Measurements from ENCODE around the gene MTCL1.
A peak's percentile ranks its signal among the peaks of the same experiment; 100 is the strongest.
"Not testable (repeated sequence)": the region's sequence is repeated elsewhere in the genome, so short reads cannot be mapped to it uniquely, and the experiment has no call there.

The MTCL1 gene

GRCh38 chr18:8754995-8755960, 49.9 kb downstream of the MTCL1 start:
- POLR2A ChIA-PET: no interaction called here
- CTCF ChIA-PET: interaction anchor here (1.0 kb wide), 1 partner anchor 232 kb away, joined by 3 read pairs; no protein-coding TSS in a partner anchor
- TF ChIP-seq CTCF (IDR thresholded peaks at IDR 0.05; ENCODE audit: insufficient read depth, low read length, missing control alignments): no peak
- DNase-seq (ENCODE audit: low read depth, low spot score): peak; percentile 37
- H3K4me3 ChIP-seq (ENCODE audit: low read depth, low read length): no peak overlapping the region

- ChIA-PET CTCF (interaction anchor here (1.0 to 1.3 kb wide), 3 partner anchors 9 to 102 kb away, joined by 3 to 4 read pairs (median 3); no protein-coding TSS in a partner anchor), POLR2A (no interaction called here)
- no peak overlapping the region for H3K4me3 ChIP-seq (ENCODE audit: low read depth, low read length)
- DNase-seq (ENCODE audit: low read depth, low spot score): no peak
- no peak for TF ChIP-seq CTCF (IDR thresholded peaks at IDR 0.05; ENCODE audit: insufficient read depth, low read length, missing control alignments)
Observed at GRCh38 chr18:8756571-8756970, 51.2 kb downstream of the MTCL1 start.

- CTCF ChIA-PET: interaction anchor here (1.2 to 1.3 kb wide), 2 partner anchors 8 to 103 kb away, joined by 3 to 4 read pairs; no protein-coding TSS in a partner anchor
- POLR2A ChIA-PET: no interaction called here
- DNase-seq (ENCODE audit: low read depth, low spot score): no peak
- no peak overlapping the region for H3K4me3 ChIP-seq (ENCODE audit: low read depth, low read length)
- no peak for TF ChIP-seq CTCF (IDR thresholded peaks at IDR 0.05; ENCODE audit: insufficient read depth, low read length, missing control alignments)
Observed at GRCh38 chr18:8757396-8757997, 52.1 kb downstream of the MTCL1 start.

- DNase-seq (ENCODE audit: low read depth, low spot score): no peak
- CTCF ChIA-PET: no interaction called here
- no peak for TF ChIP-seq CTCF (IDR thresholded peaks at IDR 0.05; ENCODE audit: insufficient read depth, low read length, missing control alignments)
Observed at GRCh38 chr18:8758466-8758865, 53.1 kb downstream of the MTCL1 start.

GRCh38 chr18:8760984-8761383, 55.6 kb downstream of the MTCL1 start:
- TF ChIP-seq CTCF (IDR thresholded peaks at IDR 0.05; ENCODE audit: insufficient read depth, low read length, missing control alignments): no peak
- ChIA-PET POLR2A (interaction anchor here (0.6 kb wide), 1 partner anchor 13 kb away, joined by 3 read pairs; no protein-coding TSS in a partner anchor), CTCF (interaction anchor here (0.8 kb wide), 1 partner anchor 18 kb away, joined by 3 read pairs; no protein-coding TSS in a partner anchor)
- no peak overlapping the region for H3K4me3 ChIP-seq (ENCODE audit: low read depth, low read length)
- DNase-seq (ENCODE audit: low read depth, low spot score): no peak

More at GRCh38 chr18:8758466-8758865, 53.1 kb downstream of the MTCL1 start:
- POLR2A ChIA-PET: no interaction called here
- no peak overlapping the region for H3K4me3 ChIP-seq (ENCODE audit: low read depth, low read length)

GRCh38 chr18:8761535-8761934, 56.2 kb downstream of the MTCL1 start:
- CTCF ChIA-PET: interaction anchor here (1.3 kb wide), 2 partner anchors 25 to 226 kb away, joined by 3 read pairs; no protein-coding TSS in a partner anchor
- not testable (repeated sequence) for H3K4me3 ChIP-seq (ENCODE audit: low read depth, low read length)

More at GRCh38 chr18:8761535-8761934, 56.2 kb downstream of the MTCL1 start:
- DNase-seq (ENCODE audit: low read depth, low spot score): not testable (repeated sequence)
- POLR2A ChIA-PET: interaction anchor here (0.6 kb wide), 1 partner anchor 14 kb away, joined by 3 read pairs; no protein-coding TSS in a partner anchor
